ENCODE measurements around the gene ZSWIM1.

ZSWIM1 gene

DNA sequence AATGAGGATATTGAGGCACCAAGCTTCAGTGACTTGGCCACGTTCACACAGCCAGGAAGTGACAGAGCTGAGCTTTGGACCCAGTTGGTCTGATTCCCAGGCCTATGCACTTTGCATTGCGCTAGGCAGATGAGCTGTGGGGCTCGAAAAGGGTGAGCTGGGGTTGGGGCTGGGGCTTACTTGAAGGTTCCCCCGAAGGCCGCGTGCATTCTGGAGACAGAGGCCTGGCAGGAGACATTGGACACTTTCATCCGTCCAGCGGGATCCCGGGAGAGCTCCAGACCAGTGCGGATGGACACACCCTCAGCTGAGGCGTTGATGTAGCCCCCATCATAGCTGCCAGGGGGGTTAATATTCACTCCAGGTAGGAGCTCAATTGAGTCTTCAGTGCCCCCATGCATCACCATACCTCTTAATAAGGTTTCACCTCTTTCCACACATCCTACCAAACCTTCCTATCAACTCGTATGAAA lies 28.3 kb downstream of the ZSWIM1 start:
- TF ChIP-seq FOXP2 (optimal IDR thresholded peaks at IDR 0.05; ENCODE audit: borderline replicate concordance, extremely low read depth, extremely low read length, insufficient read depth) (no peak), SIN3A (IDR thresholded peaks at IDR 0.05; ENCODE audit: borderline replicate concordance, insufficient read depth, low read length) (no peak), POLR2AphosphoS5 (IDR thresholded peaks at IDR 0.05; ENCODE audit: low read depth, low read length) (no peak), TAF1 (IDR thresholded peaks at IDR 0.05; ENCODE audit: borderline replicate concordance, insufficient read depth, low read length) (no peak)
- TF ChIP-seq, protein P1, sequence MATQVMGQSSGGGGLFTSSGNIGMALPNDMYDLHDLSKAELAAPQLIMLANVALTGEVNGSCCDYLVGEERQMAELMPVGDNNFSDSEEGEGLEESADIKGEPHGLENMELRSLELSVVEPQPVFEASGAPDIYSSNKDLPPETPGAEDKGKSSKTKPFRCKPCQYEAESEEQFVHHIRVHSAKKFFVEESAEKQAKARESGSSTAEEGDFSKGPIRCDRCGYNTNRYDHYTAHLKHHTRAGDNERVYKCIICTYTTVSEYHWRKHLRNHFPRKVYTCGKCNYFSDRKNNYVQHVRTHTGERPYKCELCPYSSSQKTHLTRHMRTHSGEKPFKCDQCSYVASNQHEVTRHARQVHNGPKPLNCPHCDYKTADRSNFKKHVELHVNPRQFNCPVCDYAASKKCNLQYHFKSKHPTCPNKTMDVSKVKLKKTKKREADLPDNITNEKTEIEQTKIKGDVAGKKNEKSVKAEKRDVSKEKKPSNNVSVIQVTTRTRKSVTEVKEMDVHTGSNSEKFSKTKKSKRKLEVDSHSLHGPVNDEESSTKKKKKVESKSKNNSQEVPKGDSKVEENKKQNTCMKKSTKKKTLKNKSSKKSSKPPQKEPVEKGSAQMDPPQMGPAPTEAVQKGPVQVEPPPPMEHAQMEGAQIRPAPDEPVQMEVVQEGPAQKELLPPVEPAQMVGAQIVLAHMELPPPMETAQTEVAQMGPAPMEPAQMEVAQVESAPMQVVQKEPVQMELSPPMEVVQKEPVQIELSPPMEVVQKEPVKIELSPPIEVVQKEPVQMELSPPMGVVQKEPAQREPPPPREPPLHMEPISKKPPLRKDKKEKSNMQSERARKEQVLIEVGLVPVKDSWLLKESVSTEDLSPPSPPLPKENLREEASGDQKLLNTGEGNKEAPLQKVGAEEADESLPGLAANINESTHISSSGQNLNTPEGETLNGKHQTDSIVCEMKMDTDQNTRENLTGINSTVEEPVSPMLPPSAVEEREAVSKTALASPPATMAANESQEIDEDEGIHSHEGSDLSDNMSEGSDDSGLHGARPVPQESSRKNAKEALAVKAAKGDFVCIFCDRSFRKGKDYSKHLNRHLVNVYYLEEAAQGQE (IDR thresholded peaks at IDR 0.05; ENCODE audit: insufficient read depth in 1 of 2, low read depth in 2 of 2, low read length in 2 of 2): no peak

DNA sequence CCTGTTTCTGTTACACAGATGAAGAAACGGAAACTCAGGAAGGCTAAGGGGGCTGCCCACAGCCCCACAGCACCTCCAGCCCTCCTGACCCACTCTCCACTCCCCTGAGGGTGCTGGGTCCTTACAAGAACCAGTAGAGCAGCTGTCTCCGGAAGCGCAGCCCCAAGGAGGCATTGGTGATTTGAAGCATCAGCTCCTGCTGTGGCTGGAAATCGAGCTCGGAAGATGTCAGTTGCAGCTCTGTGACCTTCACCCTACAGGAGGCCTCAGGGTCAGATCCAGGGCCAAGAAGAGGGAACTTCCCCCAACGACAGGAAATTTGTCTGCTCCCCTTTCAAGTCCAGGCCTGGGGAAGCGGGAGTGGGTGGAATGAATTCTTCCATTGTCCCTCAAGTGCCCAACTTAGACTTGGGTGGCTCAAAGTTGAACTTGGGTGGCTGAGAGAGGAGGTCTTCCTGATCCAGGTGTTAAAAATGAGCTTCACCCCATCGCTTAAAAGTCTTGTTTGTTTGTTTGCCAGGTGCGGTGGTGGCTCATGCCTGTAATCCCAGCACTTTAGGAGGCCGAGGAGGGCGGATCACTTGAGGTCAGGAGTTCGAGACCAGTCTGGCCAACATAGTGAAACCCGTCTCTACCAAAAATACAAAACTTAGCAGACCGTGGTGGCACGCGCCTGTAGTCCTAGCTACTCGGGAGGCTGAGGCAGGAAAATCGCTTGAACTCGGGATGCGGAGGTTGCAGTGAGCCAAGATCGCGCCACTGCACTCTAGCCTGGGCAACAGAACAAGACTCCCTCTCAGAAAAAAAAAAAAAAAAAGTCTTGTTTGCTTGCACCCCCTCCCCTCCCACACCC lies 29.0 kb downstream of the ZSWIM1 start:
- TF ChIP-seq TAF1 (IDR thresholded peaks at IDR 0.05; ENCODE audit: borderline replicate concordance, insufficient read depth, low read length) (no peak), POLR2AphosphoS5 (IDR thresholded peaks at IDR 0.05; ENCODE audit: low read depth, low read length) (no peak), SIN3A (IDR thresholded peaks at IDR 0.05; ENCODE audit: borderline replicate concordance, insufficient read depth, low read length) (no peak), FOXP2 (optimal IDR thresholded peaks at IDR 0.05; ENCODE audit: borderline replicate concordance, extremely low read depth, extremely low read length, insufficient read depth) (no peak)
- TF ChIP-seq, protein P1 (IDR thresholded peaks at IDR 0.05; ENCODE audit: insufficient read depth in 1 of 2, low read depth in 2 of 2, low read length in 2 of 2): no peak

DNA sequence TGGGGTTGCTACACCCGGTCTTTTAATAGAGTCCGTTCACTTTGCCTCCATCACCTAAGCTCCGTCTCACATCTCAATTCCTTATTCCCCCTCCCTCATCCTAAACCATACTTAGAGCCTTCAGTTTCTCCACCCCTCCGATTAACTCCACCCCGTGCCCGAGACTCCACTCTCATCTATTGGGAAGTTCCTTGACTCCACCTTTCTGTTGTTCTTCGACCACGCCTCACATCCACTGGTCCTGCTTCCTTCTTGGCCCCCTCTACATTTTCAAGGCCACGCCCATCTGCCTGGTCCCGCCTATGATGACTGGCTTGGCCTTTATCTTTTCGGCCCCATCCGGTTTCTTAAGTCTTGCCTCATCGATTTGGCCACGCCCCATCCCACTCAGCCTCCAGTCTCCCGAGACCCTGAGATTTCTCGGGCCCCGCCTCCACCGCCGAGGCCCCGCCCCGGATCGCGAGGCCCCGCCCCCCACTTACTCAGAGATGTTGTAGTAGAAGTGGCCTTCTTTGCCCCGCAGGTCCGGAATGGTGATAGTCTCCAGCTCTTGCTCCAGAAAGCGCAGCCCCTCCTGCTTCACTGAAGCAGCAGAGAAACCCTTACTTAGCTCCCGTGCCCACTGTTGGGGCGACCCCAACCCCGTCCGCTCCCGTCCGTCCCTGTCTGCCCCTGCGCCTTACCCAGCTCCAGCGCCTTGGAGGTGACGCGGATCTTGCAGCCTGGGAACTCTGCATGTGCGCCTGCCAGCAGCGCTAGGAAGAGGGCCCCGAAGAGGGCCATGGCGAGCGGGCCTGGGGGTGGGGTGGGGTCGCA lies 29.9 kb downstream of the ZSWIM1 start:
- TF ChIP-seq SIN3A (IDR thresholded peaks at IDR 0.05; ENCODE audit: borderline replicate concordance, insufficient read depth, low read length) (no peak), TAF1 (IDR thresholded peaks at IDR 0.05; ENCODE audit: borderline replicate concordance, insufficient read depth, low read length) (no peak), FOXP2 (optimal IDR thresholded peaks at IDR 0.05; ENCODE audit: borderline replicate concordance, extremely low read depth, extremely low read length, insufficient read depth) (no peak), POLR2AphosphoS5 (IDR thresholded peaks at IDR 0.05; ENCODE audit: low read depth, low read length) (no peak)
- TF ChIP-seq, protein P1 (IDR thresholded peaks at IDR 0.05; ENCODE audit: insufficient read depth in 1 of 2, low read depth in 2 of 2, low read length in 2 of 2): no peak

DNA sequence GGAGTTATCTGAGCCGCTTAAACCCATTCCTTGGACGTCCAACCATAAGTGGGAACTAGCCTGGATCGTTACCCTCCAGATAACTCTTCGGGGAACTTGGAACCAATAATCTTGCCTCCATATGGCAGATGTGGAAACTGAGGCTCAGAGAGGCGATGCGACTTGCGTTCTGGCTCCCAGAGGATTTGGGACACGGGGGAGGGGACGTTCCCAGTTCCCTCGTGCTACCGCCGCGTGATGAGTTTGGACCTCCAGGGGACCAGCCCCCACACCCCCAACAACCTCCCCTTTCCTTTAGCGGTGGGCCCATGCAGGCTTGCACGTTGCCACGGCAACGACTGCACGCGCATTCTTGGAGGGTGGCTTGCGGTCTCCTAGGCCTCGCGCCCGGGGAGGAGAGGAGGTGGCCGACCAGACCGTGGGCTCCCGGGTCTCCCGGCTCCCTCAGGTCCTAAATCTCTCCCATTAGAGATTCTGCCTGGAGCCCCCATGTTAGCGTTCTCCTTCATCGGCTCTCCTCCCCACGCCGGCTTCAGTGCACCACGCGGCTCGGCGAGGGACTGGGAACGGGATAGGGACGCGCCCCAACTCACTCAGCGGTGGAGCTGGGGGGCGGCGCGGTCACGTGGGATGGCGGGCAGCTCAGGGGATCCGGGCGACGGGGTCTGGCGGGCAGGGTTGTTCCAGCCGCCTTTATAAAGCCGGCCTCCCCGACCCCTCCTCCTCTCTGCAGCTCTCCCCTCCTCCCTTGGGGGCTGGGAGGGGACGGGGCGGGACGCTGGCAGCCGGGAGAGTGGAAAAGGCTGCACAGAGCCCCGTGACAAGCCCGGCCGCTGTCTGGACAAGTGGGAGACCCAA lies 30.7 kb downstream of the ZSWIM1 start, which contains the start of gene PLTP:
Gene PLTP (minus strand): TSS at position 670 of the 858 bp plus-strand sequence. CDS start 703 bp downstream, outside the sequence.
- no peak for TF ChIP-seq SIN3A (IDR thresholded peaks at IDR 0.05; ENCODE audit: borderline replicate concordance, insufficient read depth, low read length)
- TF ChIP-seq, protein P1 (IDR thresholded peaks at IDR 0.05; ENCODE audit: insufficient read depth in 1 of 2, low read depth in 2 of 2, low read length in 2 of 2): no peak
- no peak for TF ChIP-seq FOXP2 (optimal IDR thresholded peaks at IDR 0.05; ENCODE audit: borderline replicate concordance, extremely low read depth, extremely low read length, insufficient read depth)
- no peak for TF ChIP-seq POLR2AphosphoS5 (IDR thresholded peaks at IDR 0.05; ENCODE audit: low read depth, low read length)
- TF ChIP-seq TAF1 (IDR thresholded peaks at IDR 0.05; ENCODE audit: borderline replicate concordance, insufficient read depth, low read length): no peak
